ENCODE measurements around the gene HMG20A. TPM values are rescaled to one million over a fixed set of nuclear protein-coding genes. Genes with fewer than 3 reads are reported as not detected.

HMG20A gene
- polyA plus RNA-seq, 1 experiment, result 31.0 TPM

GRCh38 chr15:77475898-77476297 is 55.2 kb downstream of the HMG20A start:
- Histone ChIP-seq H3K4me3 (ENCODE audit: low read depth, low read length) (no peak overlapping the region), H3K27me3 (ENCODE audit: control insufficient read depth, insufficient read depth, low read length) (no peaks in the 10 kb centered on the region), H3K36me3 (ENCODE audit: control insufficient read depth, insufficient read depth, low read length) (peaks cover 2% of the 10 kb centered on the region)
- POLR2A ChIA-PET, result no interaction called here
- no peak for DNase-seq (ENCODE audit: low read depth)
- CTCF ChIA-PET, result no interaction called here
- TF ChIP-seq, protein P1, sequence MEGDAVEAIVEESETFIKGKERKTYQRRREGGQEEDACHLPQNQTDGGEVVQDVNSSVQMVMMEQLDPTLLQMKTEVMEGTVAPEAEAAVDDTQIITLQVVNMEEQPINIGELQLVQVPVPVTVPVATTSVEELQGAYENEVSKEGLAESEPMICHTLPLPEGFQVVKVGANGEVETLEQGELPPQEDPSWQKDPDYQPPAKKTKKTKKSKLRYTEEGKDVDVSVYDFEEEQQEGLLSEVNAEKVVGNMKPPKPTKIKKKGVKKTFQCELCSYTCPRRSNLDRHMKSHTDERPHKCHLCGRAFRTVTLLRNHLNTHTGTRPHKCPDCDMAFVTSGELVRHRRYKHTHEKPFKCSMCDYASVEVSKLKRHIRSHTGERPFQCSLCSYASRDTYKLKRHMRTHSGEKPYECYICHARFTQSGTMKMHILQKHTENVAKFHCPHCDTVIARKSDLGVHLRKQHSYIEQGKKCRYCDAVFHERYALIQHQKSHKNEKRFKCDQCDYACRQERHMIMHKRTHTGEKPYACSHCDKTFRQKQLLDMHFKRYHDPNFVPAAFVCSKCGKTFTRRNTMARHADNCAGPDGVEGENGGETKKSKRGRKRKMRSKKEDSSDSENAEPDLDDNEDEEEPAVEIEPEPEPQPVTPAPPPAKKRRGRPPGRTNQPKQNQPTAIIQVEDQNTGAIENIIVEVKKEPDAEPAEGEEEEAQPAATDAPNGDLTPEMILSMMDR (IDR thresholded peaks at IDR 0.05; ENCODE audit: insufficient read depth, low read depth, low read length), result no peak

DNA sequence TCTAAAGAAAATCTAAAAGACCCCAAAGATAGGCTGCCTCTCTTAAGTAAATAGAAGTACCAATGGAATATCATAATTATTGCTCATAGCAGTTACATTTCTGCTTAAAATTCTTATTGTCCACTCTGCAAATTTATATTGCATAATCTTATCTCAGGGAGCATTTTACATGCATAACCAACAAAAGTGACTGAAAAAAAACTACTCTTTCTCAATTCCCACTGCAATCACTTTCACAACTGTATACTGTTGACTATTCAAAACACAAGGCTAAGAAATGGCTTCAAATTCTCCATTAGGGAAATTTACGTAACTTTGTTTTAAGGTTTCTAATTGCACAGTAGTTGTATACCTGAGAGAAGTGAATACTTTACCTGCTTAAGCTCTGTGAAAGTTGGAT is 56.3 kb downstream of the HMG20A start:
- H3K36me3 ChIP-seq (ENCODE audit: control insufficient read depth, insufficient read depth, low read length), result peaks cover 2% of the 10 kb centered on the region
- no peak for DNase-seq (ENCODE audit: low read depth)
- ChIA-PET CTCF (no interaction called here), POLR2A (no interaction called here)
- no peak overlapping the region for H3K4me3 ChIP-seq (ENCODE audit: low read depth, low read length)
- H3K27me3 ChIP-seq (ENCODE audit: control insufficient read depth, insufficient read depth, low read length), result no peaks in the 10 kb centered on the region
- TF ChIP-seq, protein P1 (IDR thresholded peaks at IDR 0.05; ENCODE audit: insufficient read depth, low read depth, low read length), result no peak

- CTCF ChIA-PET, result interaction anchor here (0.9 to 1.5 kb wide), 2 partner anchors 20 to 62 kb away, joined by 3 to 4 read pairs; no protein-coding TSS in a partner anchor
- POLR2A ChIA-PET, result no interaction called here
- H3K27me3 ChIP-seq (ENCODE audit: control insufficient read depth, insufficient read depth, low read length), result no peaks in the 10 kb centered on the region
- TF ChIP-seq, protein P1 (IDR thresholded peaks at IDR 0.05; ENCODE audit: insufficient read depth, low read depth, low read length), result no peak
- no peak for DNase-seq (ENCODE audit: low read depth)
- no peak overlapping the region for H3K4me3 ChIP-seq (ENCODE audit: low read depth, low read length)
- H3K36me3 ChIP-seq (ENCODE audit: control insufficient read depth, insufficient read depth, low read length), result peaks cover 2% of the 10 kb centered on the region
Measured at GRCh38 chr15:77478051-77478450, 57.4 kb downstream of the HMG20A start.

GRCh38 chr15:77479015-77479414 is 58.3 kb downstream of the HMG20A start:
- peaks cover 2% of the 10 kb centered on the region for H3K36me3 ChIP-seq (ENCODE audit: control insufficient read depth, insufficient read depth, low read length)
- no peaks in the 10 kb centered on the region for H3K27me3 ChIP-seq (ENCODE audit: control insufficient read depth, insufficient read depth, low read length)
- TF ChIP-seq, protein P1 (IDR thresholded peaks at IDR 0.05; ENCODE audit: insufficient read depth, low read depth, low read length), result no peak
- POLR2A ChIA-PET, result no interaction called here
- no peak overlapping the region for H3K4me3 ChIP-seq (ENCODE audit: low read depth, low read length)
- CTCF ChIA-PET, result interaction anchor here (1.1 to 1.7 kb wide), 3 partner anchors 18 to 64 kb away, joined by 3 to 4 read pairs (median 4); no protein-coding TSS in a partner anchor
- DNase-seq (ENCODE audit: low read depth), result no peak

GRCh38 chr15:77480859-77481633 is 60.4 kb downstream of the HMG20A start:
- CTCF ChIA-PET, result interaction anchor here (1.0 to 2.8 kb wide), 2 partner anchors 16 to 356 kb away, joined by 3 to 18 read pairs; no protein-coding TSS in a partner anchor
- Histone ChIP-seq H3K27me3 (ENCODE audit: control insufficient read depth, insufficient read depth, low read length) (no peaks in the 10 kb centered on the region), H3K4me3 (ENCODE audit: low read depth, low read length) (no peak overlapping the region), H3K36me3 (ENCODE audit: control insufficient read depth, insufficient read depth, low read length) (peaks cover 2% of the 10 kb centered on the region)
- DNase-seq (ENCODE audit: low read depth), result no peak
- TF ChIP-seq, protein P1 (IDR thresholded peaks at IDR 0.05; ENCODE audit: insufficient read depth, low read depth, low read length), result no peak
- POLR2A ChIA-PET, result interaction anchor here (0.6 kb wide), 1 partner anchor 337 kb away, joined by 3 read pairs; no protein-coding TSS in a partner anchor
